DMS 273 treated with DMSO at 0.1 percent for 48 hours (cell line): ENCODE results near the gene SULT1A2.
"Not testable (repeated sequence)": the region's sequence is repeated elsewhere in the genome, so short reads cannot be mapped to it uniquely, and the experiment has no call there.

ENCODE experiments used
- DNase-seq: peaks from one replicate; lab custom pipeline; 2025; lab: John Stamatoyannopoulos, UW

SULT1A2 gene

GRCh38 chr16:28558456-28558855 lies 38.4 kb downstream of the SULT1A2 start:
- DNase-seq, result no peak

DNA sequence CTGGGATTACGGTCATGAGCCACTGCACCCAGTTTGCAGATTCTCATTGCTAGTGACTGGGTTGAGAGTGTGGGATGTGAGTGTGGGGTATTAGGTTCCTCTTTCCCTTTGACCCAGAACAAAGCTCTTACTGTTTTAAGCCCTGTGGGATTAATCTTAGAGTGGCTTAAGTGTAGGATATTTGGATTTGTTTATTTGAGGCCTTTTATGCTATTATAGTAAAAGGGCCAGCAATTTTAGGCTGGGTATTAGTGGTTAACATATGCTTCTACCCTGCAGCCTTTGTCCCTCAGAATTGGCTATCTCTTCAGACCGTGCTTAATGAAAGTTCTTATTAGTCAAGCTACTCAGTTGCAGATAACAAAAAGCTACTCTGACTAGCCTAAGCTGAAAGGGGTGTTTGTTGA lies 39.9 kb downstream of the SULT1A2 start:
- DNase-seq, result no peak

GRCh38 chr16:28555561-28555960 lies 41.3 kb downstream of the SULT1A2 start:
- no peak for DNase-seq

DNA sequence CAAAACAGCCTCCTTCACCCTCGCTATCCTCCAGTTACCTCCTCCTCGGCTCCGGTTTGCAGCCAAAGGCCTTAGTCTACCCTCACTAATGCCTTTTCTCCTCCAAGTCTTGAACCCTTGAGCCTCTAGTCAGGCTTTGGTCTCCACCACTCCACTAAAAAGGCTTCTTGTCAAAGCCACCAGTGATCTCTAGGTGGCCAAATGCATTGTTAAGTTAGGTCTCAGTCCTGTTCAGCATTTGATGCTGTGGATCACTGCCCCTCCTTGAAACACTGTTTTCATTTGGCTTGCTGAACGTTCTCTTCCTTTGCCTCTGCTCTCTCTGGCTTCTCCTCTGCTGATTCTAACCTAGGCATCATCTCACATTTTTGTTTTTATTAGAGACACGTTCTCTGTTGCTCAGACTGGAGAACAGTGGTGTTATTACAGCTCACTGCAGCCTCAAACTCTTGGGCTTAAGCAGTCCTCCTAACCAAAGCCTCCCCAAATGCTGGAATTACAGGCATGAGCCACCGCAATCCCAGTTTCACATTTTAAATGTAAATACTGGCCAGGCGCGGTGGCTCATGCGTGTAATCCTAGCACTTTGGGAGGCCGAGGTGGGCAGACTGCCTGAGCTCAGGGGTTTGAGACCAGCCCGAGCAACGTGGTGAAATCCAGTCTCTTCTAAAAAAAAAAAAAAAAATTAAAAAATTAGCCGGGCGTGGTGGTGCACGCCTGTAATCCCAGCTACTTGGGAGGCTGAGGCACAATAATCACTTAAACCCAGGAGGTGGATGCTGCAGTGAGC lies 42.0 kb downstream of the SULT1A2 start:
- no peak for DNase-seq

- peak; percentile 82 for DNase-seq
These were observed 42.8 kb downstream of the SULT1A2 start, which contains the start of gene SGF29 for GRCh38 chr16:28553776-28554633. Gene SGF29 (plus strand): TSS chr16:28553920. CDS start chr16:28581070, 27,150 bp downstream.

DNA sequence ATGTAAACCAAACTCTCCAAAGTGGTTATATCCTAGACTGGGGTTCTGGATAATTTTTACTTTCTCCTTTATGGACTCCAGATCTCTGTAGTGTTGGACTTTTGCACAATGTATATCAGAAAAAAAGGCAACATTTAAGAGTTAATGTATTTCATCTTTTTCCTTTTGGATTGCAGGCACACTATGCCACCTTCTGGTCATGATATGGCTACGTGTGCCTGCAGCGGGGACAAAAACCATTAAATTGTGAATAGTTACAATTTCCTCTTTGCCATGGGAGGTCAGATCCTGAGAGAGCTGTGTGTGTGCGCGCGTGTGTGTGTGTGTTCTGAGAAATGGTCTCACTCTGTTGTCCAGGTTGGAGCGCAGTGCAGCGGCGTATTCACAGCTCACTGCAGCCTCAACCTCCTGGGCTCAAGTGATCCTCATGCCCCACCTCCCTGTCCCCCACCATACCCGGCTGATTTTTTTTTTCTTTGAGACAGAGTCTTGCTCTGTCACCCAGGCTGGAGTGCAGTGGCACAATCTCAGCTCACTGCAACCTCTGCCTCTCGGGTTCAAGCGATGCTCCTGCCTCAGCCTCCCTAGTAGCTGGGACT lies 47.5 kb downstream of the SULT1A2 start:
- no peak for DNase-seq

- no peak for DNase-seq
These were observed 48.5 kb downstream of the SULT1A2 start for GRCh38 chr16:28548306-28548802.

DNA sequence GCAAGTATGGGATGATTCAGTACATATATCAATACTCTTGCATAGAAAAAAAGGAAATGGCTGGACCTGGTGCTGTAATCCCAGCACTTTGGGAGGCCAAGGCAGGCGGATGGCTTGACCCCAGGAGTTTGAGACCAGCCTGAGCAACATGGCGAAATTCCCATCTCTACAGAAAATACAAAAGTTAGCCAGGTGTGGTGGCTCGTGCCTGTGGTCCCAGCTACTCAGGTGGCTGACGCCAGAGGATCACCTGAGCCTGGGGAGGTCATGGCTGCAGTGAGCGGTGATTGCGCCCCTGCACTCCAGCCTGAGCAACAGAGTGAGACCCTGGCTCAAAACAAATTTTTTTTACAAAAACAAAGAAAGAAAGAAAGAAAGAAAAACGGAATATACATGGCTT lies 50.2 kb downstream of the SULT1A2 start:
- no peak for DNase-seq

- not testable (repeated sequence) for DNase-seq
These were observed 50.9 kb downstream of the SULT1A2 start for GRCh38 chr16:28545964-28546363.

GRCh38 chr16:28544998-28545397 lies 51.9 kb downstream of the SULT1A2 start:
- no peak for DNase-seq

DNA sequence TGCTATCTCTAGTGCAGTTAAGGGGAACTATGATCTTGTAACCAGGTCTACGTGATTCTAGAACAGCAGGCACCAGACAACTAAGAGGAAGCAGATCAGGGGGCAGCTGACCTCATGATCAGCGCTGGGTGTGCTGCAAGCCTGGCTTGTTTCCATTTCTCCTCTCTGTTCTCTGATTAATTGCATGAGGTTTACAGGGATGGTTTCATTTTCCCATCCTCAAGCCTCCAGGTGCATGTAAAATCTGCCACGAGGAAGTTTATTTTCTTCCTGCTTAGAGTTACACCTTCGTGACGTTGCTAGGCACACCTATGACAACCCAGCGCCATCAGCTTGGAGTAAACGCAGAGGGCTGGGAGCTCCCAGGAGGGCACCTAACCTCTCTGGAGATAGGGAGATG lies 53.8 kb downstream of the SULT1A2 start:
- no peak for DNase-seq

GRCh38 chr16:28542646-28543045 lies 54.2 kb downstream of the SULT1A2 start:
- no peak for DNase-seq
